NOMO-1 treated with DMSO at 0.1 percent for 48 hours (cell line): ENCODE measurements around the gene CHI3L1.

Experiments used
- DNase-seq: peaks from one replicate; lab custom pipeline; 2025; ENCODE audit not compliant: unreplicated experiment; lab: John Stamatoyannopoulos, UW

Gene CHI3L1

GRCh38 chr1:203152158-203153034 lies 34.1 kb downstream of the CHI3L1 start:
- no peak for DNase-seq

- no peak for DNase-seq
Observed at GRCh38 chr1:203151362-203152157, 34.9 kb downstream of the CHI3L1 start.

- no peak for DNase-seq
Observed at GRCh38 chr1:203150511-203151297, 35.8 kb downstream of the CHI3L1 start.

GRCh38 chr1:203149188-203149840 lies 37.2 kb downstream of the CHI3L1 start:
- peak; percentile 27 for DNase-seq

DNA sequence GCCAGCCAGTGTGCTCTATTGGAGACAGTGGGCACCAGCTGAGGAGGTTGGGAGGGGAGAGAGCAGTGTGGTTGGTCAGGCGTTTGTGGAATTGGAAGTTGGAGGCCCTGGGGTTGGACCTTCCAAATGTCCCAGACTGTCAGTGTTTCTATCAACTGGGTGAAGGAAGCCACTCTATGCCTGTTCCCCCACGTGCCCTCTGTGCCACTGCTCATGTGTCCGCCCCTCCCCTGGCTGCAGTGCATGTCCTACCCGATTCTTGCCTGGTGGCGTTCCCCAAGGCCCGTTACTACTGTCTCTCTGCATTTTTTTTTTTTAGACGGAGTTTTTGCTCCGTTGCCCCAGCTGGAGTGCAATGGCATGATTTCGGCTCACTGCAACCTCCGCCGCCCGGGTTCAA lies 37.9 kb downstream of the CHI3L1 start:
- DNase-seq, result no peak

DNA sequence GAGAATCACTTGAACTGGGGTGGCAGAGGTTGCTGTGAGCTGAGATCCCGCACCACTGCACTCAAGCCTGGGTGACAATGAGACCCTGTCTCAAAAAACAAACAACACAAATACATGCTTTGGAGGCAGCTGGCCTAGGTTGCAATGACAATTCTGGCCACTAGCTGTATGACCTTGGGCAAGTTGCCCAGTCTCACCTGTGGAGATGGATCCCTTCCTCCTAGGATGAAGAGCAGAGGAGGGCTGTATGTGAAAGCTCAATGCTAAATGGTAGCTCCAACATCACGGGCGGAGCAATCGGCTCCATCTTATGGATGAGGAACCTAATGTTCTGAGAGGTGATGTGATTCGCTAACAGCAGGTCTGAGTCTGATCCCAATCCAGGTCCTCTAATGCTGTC lies 38.4 kb downstream of the CHI3L1 start:
- no peak for DNase-seq

- DNase-seq, result no peak
Observed at GRCh38 chr1:203147376-203147775, 39.1 kb downstream of the CHI3L1 start.

GRCh38 chr1:203146537-203146936 lies 40.0 kb downstream of the CHI3L1 start:
- DNase-seq, result no peak

DNA sequence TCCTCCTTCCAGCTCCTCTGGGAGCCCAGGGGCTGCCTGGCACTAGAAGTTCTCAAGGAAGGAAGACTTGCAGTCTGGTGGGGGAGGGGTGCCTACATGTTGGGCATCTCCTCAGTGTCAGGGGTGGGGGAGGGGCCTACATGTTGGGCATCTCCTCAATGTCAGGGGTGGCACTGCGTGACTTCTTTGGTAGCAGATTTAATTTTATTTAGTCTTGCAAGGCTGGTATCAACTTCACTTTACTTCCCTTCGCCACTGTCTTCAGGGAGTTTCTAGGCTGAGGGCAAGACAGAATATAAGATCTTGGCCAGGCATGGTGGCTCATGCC lies 40.5 kb downstream of the CHI3L1 start:
- DNase-seq, result no peak

- no peak for DNase-seq
Observed at GRCh38 chr1:203145321-203146041, 41.0 kb downstream of the CHI3L1 start.

DNA sequence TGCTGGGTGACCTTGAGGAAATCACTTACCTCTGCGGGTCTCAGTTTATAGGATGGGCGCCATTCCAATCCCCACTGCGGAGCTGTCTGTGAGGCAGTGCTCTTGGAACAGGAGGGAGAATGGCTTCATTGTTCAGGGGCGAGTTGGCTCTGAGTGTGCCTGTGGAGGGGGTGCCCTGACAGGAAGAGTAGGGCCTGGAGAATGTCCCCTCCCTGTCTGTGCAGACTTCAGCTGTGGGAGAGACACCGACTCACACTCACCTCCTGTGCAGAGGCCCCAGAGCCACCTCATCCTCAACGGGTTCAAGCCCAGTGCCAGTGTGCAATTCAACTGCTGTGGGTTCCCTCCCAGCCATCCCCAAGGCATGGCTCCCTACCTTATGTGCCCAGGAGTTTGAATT lies 41.8 kb downstream of the CHI3L1 start:
- DNase-seq, result no peak

- DNase-seq, result no peak
Observed at GRCh38 chr1:203143641-203144040, 42.9 kb downstream of the CHI3L1 start.

GRCh38 chr1:203142684-203143408 lies 43.7 kb downstream of the CHI3L1 start:
- DNase-seq, result no peak

DNA sequence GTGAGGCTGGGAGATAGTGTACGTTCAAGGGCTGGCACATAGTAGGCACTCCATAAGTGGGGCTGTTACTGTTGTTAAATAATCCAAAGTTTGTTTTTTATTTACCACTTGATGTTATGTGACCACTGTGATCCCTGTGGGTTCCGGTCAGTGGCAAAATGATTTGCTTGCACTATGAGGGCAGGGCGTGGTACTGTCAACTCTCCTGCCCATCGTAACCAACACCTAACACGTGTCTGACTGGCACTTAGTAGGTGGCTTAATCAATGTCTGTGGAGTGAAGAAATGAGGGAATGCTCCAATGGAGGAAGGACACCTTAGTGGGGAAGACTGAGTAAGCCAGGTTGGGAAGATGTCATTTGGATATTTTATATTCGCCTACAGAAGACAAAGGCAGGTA lies 44.4 kb downstream of the CHI3L1 start:
- DNase-seq, result no peak

GRCh38 chr1:203140743-203141520 lies 45.6 kb downstream of the CHI3L1 start:
- no peak for DNase-seq

GRCh38 chr1:203139976-203140475 lies 46.5 kb downstream of the CHI3L1 start:
- no peak for DNase-seq

- DNase-seq, result no peak
Observed at GRCh38 chr1:203138066-203138465, 48.4 kb downstream of the CHI3L1 start.

- DNase-seq, result no peak
Observed at GRCh38 chr1:203137324-203137723, 49.2 kb downstream of the CHI3L1 start.
